Right cardiac atrium (tissue), 5 donors: ENCODE data around the gene MAML3. TPM values are rescaled to one million over a fixed set of nuclear protein-coding genes. Genes with fewer than 3 reads are reported as not detected.

Experiments
- ATAC-seq, 2 donors: fragments of 200-7000 bp; cut with Tn5 transposase; one replicate each; pipeline versions ENCODE4 v1.8.0 to v1.9.1; 2020; ENCODE audit warnings: moderate library complexity in 2 of 2, mild to moderate bottlenecking in 1 of 2
- DNase-seq, 3 donors: peaks; one replicate each; pipeline ENCODE4 v3.0.0-alpha.2; 2020
- H3K27ac ChIP-seq: one replicate; pipeline ENCODE4 v1.5.1; 2013; ENCODE audit warnings: mild to moderate bottlenecking, low read length, control low read depth, moderate library complexity
- H3K27me3 ChIP-seq: one replicate; pipeline ENCODE4 v1.6.1; 2013; ENCODE audit not compliant: control insufficient read depth, insufficient read depth
- H3K4me1 ChIP-seq: one replicate; pipeline ENCODE4 v1.6.1; 2013; ENCODE audit warnings: low read length; ENCODE audit not compliant: control insufficient read depth, insufficient read depth
- H3K4me3 ChIP-seq: one replicate; pipeline ENCODE4 v1.5.1; 2013; ENCODE audit warnings: low read length, control low read depth
- H3K9me3 ChIP-seq: one replicate; pipeline ENCODE4 v1.6.1; 2013; ENCODE audit warnings: low read length; ENCODE audit not compliant: control insufficient read depth
- WGBS: extraction: QIAGEN DNeasy Blood & Tissue Kit; methylation state at CpG from one replicate; pipeline ENCODE4 v1.1.7; 2013; 5-methylcytosine and 5-hydroxymethylcytosine counted together
- intact Hi-C, 4 donors: fragments of 100-400 bp; cut with DNase I; formaldehyde crosslinking; loops; one replicate each; pipeline versions ENCODE4 v1.11.0 to v1.14.0; 2022 to 2023
- polyA plus RNA-seq: library from polyadenylated mRNA; stranded (reverse); fragments of 200-250 nt; gene quantifications from one replicate; pipeline ENCODE4 v1.2.3, GENCODE V29; 2013
- total RNA-seq, 4 donors: library from RNA; stranded (reverse); fragmentation: NEBNext Ultra II Directional; extraction: Animal tissue kit (Norgen Biotek cat#: 25700); gene quantifications; one replicate each; pipeline ENCODE4 v1.2.1, GENCODE V29; 2021
- donor health status: healthy with polysubstance abuse.
- donor health status: DM: no; HTN: yes; CAD: no.
- donor health status: DM: no; HTN: no; CAD: no.
- donor health status: DM: no; HTN: yes; CAD: no; lungs with severe emphysema.
- donor health status: DM: yes; HTN: yes; CAD: no.

Gene MAML3
- total and polyA plus RNA-seq, 5 donors: 1.6 to 4.2 (median 3.2) TPM

DNA sequence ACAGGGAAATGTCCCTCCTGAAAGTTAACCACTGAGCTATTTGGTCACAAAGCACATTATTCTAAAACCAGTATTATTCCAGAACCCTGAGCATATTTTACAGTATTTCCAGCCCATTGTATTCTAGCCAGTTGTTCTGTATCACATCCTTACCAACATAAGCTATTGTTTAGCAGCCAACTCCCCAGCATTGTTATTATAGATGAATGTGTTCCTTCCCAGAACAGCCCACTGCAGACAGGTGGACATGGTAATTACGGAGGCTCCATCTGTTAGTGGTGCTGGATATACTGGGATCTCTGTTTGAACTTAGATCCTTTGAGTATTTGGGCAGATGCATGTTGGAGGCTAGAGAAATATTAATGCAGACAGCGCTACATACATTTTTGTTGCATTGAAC lies 362.3 kb downstream of the MAML3 start:
- Histone ChIP-seq H3K4me3 (no peak overlapping the region), H3K4me1 (peaks cover 5% of the 10 kb centered on the region), H3K27me3 (no peaks in the 10 kb centered on the region), H3K27ac (no peak overlapping the region), H3K9me3 (no peaks in the 10 kb centered on the region)
- DNase-seq: no peak
- intact Hi-C loops: no loop called here
- 82% methylated on average over 2 of the region's 2 CpGs for WGBS
- ATAC-seq: peak in 1 of 2 donors; percentile 49

DNA sequence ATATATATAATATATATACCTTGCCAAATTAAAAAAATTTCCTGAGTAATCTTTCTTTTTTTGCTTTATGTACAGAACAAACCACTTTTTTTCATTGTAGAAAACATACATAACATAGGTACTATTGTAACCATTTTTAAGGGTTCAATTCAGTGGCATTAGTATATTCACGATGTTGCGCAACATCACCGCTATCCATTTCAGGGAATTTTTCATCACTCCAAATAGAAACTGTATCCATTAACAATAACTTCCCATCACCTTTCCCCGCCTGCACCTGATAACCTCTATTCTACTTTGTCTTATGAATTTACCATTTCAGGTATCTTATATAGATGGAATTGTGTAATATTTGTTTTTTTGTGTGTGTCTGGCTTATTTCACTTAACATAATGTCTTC lies 363.7 kb downstream of the MAML3 start:
- Histone ChIP-seq H3K4me1 (peaks cover 5% of the 10 kb centered on the region), H3K27ac (no peak overlapping the region), H3K4me3 (no peak overlapping the region), H3K9me3 (no peaks in the 10 kb centered on the region), H3K27me3 (no peaks in the 10 kb centered on the region)
- 98% methylated on average over 4 of the region's 4 CpGs for WGBS
- no peak for DNase-seq
- ATAC-seq: no peak
- intact Hi-C loops: no loop called here

- intact Hi-C loops: no loop called here
- ATAC-seq: no peak
- WGBS: 92% methylated on average over 6 of the region's 6 CpGs
- Histone ChIP-seq H3K9me3 (no peaks in the 10 kb centered on the region), H3K27me3 (no peaks in the 10 kb centered on the region), H3K4me3 (no peak overlapping the region), H3K4me1 (peaks cover under 1% of the 10 kb centered on the region), H3K27ac (no peak overlapping the region)
- DNase-seq: no peak
Measured at GRCh38 chr4:139789096-139789654, 364.8 kb downstream of the MAML3 start.

GRCh38 chr4:139786494-139787354 lies 367.3 kb downstream of the MAML3 start:
- H3K4me3 ChIP-seq: no peak overlapping the region
- H3K9me3 ChIP-seq: no peaks in the 10 kb centered on the region
- DNase-seq (no peak), ATAC-seq (no peak)
- intact Hi-C loops: no loop called here
- 92% methylated on average over 12 of the region's 12 CpGs for WGBS
- no peaks in the 10 kb centered on the region for H3K27me3 ChIP-seq
- H3K27ac ChIP-seq: no peak overlapping the region
- H3K4me1 ChIP-seq: no peaks in the 10 kb centered on the region

DNA sequence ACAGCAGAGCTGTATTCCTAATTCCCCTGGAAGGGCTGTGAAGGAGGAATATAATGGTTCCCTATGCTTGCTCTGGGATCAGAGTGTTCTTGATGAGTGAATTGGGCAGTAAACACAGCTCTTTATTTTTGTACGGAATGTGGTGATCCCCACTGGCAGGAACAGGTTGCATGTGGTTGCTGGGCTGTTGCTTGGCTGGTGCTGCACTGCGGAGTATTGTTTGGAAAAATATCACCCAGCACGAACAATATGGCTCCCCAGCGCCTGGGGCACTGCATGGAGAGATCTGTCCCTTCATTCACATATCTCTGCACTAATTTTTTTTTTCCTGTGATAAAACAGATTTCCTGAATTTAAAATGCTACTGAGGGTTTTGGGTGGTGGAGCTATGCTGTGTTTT lies 368.6 kb downstream of the MAML3 start:
- no peak overlapping the region for H3K27ac ChIP-seq
- no peak for DNase-seq
- H3K9me3 ChIP-seq: no peaks in the 10 kb centered on the region
- no peak for ATAC-seq
- intact Hi-C loops: no loop called here
- H3K4me3 ChIP-seq: no peak overlapping the region
- no peaks in the 10 kb centered on the region for H3K4me1 ChIP-seq
- 95% methylated on average over 4 of the region's 4 CpGs for WGBS
- no peaks in the 10 kb centered on the region for H3K27me3 ChIP-seq

DNA sequence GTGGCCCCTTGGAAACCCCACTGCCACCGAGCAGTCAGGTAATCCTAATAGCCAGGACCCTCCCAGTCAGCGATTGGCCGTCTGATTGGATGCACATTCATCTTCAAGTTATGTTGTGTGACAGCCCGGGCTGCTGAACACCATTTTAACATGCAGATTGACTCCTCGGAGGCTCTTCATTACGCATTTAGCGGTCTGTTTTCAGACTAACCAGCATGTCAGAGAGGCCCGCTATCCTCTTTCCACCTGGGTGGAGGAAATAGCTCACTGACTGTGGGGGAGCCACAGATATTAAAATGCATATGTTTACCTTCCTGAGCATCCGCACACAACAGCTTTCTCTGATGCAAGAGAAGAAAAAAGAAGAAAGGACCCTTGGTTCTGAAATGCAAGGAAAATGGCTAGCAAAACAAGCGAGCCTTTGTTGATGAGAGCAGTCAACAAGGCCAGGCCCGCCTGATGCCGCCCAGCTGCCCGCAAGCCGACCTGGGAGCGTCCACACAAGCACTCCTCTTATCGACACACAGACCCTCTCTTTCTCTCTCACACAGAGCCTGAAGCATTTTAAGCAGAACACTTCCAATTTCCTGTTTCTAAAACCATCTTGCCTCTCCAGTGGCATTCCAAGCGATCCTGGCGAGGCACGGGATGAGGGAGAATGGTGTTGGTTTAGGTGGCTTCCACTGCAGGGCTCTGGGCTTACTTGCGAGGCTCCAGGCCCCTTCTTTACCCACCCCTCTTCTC lies 370.1 kb downstream of the MAML3 start:
- DNase-seq: no peak
- intact Hi-C loops: no loop called here
- no peak overlapping the region for H3K4me3 ChIP-seq
- no peaks in the 10 kb centered on the region for H3K27me3 ChIP-seq
- 64% methylated on average over 20 of the region's 20 CpGs for WGBS
- no peaks in the 10 kb centered on the region for H3K9me3 ChIP-seq
- H3K27ac ChIP-seq: no peak overlapping the region
- ATAC-seq: no peak
- H3K4me1 ChIP-seq: no peaks in the 10 kb centered on the region

- Histone ChIP-seq H3K27ac (no peak overlapping the region), H3K4me3 (no peak overlapping the region), H3K9me3 (no peaks in the 10 kb centered on the region), H3K4me1 (no peaks in the 10 kb centered on the region), H3K27me3 (no peaks in the 10 kb centered on the region)
- ATAC-seq (no peak), DNase-seq (no peak)
- 83% methylated on average over 7 of the region's 7 CpGs for WGBS
- intact Hi-C loops: no loop called here
Measured at GRCh38 chr4:139782926-139783522, 371.0 kb downstream of the MAML3 start.

- Histone ChIP-seq H3K27me3 (no peaks in the 10 kb centered on the region), H3K4me3 (no peak overlapping the region), H3K27ac (no peak overlapping the region), H3K4me1 (no peaks in the 10 kb centered on the region), H3K9me3 (no peaks in the 10 kb centered on the region)
- 64% methylated on average over 3 of the region's 3 CpGs for WGBS
- ATAC-seq: no peak
- intact Hi-C loops: no loop called here
- DNase-seq: no peak
Measured at GRCh38 chr4:139781066-139781465, 372.9 kb downstream of the MAML3 start.

- DNase-seq (no peak), ATAC-seq (no peak)
- intact Hi-C loops: no loop called here
- Histone ChIP-seq H3K27ac (no peak overlapping the region), H3K9me3 (no peaks in the 10 kb centered on the region), H3K27me3 (no peaks in the 10 kb centered on the region), H3K4me1 (no peaks in the 10 kb centered on the region), H3K4me3 (no peak overlapping the region)
- WGBS: 96% methylated on average over 9 of the region's 9 CpGs
Measured at GRCh38 chr4:139779691-139780090, 374.3 kb downstream of the MAML3 start.

DNA sequence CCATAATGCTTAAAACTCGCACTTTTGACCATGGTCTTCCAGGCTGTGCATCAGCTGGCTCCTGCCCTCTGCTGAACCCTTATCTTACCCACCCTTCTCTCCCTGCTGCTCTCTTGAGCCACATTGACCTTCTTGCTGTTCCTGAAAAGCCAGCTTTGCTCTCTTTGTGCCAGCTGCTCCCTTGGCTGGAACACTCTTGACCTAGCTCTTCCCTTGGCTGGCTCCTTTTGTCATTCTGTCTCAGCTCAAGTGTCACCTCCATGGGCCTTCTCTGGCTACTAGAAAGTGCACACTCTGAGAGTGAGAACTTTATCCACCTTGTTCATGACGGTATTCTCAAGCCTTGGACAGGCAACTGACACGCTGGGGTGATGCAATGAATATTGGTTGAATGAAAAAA lies 376.2 kb downstream of the MAML3 start:
- no peak for DNase-seq
- Histone ChIP-seq H3K4me1 (no peaks in the 10 kb centered on the region), H3K4me3 (no peak overlapping the region), H3K27me3 (no peaks in the 10 kb centered on the region), H3K27ac (no peak overlapping the region), H3K9me3 (no peaks in the 10 kb centered on the region)
- 90% methylated on average over 3 of the region's 3 CpGs for WGBS
- ATAC-seq: peak; percentile 34 to 37
- intact Hi-C loops: no loop called here

DNA sequence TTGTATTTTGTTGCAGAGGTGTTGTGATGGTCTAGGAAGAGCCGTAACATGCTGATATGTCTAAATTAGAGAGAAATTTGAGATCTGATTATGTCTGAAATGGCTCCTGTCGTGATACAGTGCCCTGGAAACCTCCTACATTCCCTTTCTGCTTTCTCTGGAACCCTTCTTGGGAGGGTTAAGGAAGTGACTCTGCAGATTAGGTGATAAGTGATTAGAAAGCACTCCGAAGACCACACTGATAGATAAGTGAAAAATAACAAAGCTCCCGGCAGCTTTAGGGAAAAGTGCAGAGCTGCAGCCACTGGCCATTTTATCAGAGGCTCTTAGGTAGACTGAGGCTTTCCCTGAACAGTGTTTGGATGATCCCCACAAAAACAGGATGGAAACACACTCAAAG lies 377.7 kb downstream of the MAML3 start:
- intact Hi-C loops: no loop called here
- DNase-seq (no peak), ATAC-seq (peak in 1 of 2 donors; percentile 29)
- Histone ChIP-seq H3K4me1 (no peaks in the 10 kb centered on the region), H3K9me3 (no peaks in the 10 kb centered on the region), H3K27ac (no peak overlapping the region), H3K4me3 (no peak overlapping the region), H3K27me3 (no peaks in the 10 kb centered on the region)
- 76% methylated on average over 4 of the region's 4 CpGs for WGBS
